ENCODE results near the gene LCN6. TPM values are rescaled to one million over a fixed set of nuclear protein-coding genes. Genes with fewer than 3 reads are reported as not detected.
"Not testable (repeated sequence)": the region's sequence is repeated elsewhere in the genome, so short reads cannot be mapped to it uniquely, and the experiment has no call there.

The LCN6 gene
- polyA plus RNA-seq, 4 donors = 1.4 to 21.5 (median 2.2) TPM; not detected in 1

DNA sequence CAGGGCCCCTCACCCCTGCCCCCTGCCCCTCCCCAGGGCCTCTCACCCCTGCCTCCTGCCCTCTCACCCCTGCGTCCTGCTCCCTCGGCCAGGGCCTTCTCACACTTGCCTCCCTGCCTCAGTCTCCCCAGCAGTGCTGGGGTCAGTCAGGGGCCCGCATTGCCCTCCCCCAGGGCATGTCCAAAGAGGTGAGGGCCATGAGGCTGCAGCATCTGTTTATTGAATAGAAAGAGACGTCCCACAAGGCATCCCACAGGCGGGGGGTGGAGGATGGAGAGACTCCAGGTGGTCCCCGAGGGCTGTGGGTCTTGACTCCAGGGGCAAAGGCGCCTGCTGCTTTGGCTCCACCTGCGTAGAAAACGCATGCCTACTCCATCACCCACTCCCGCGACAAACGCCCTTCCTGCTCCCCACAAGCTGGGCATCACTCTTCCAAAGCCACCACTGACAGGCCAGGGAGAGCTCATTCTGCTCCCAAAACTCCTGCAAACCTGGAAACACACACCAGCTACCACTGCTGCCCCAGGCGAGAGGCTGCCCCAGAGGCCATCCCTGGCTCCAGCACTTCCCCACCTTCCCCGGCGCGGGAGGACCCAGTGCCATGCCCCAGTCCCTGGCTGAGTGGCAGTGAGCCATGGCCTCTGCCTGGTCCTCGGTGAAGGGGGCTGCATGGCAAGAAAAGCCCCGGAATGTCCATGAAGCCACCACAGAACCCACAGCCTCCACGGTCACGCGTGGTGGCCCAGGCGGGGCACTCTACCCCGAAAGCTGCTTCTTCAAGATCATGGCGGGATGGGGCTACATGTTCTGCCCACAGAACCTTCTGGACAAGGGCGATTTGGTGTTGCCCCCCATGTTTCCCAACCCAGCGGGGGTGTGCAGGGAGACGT, 11.4 kb upstream of the LCN6 start:
- Histone ChIP-seq H3K36me3 (ENCODE audit: control insufficient read depth in 3 of 3, insufficient read depth in 2 of 3, low read depth in 1 of 3, low read length in 3 of 3) (no peaks in the 10 kb centered on the region), H3K4me3 (ENCODE audit: low read depth in 1 of 3, low read length in 3 of 3) (no peak overlapping the region), H3K9me3 (ENCODE audit: control insufficient read depth in 2 of 2, insufficient read depth in 1 of 2, low read depth in 1 of 2, low read length in 1 of 2) (peaks cover 0 to 12% of the 10 kb centered on the region in 2 donors), H3K27ac (ENCODE audit: low read depth in 1 of 3, low read length in 2 of 3) (no peak overlapping the region), H3K27me3 (ENCODE audit: control insufficient read depth in 3 of 3, insufficient read depth in 3 of 3, low read length in 3 of 3) (peaks cover 0 to 2% (median 0%) of the 10 kb centered on the region in 3 donors), H3K4me1 (ENCODE audit: control insufficient read depth in 3 of 3, insufficient read depth in 2 of 3, low read depth in 1 of 3, low read length in 2 of 3) (peaks cover 0 to 11% (median 0%) of the 10 kb centered on the region in 3 donors)
- FAIRE-seq = no peak
- DNase-seq = no peak
- WGBS, 3 donors = 80 to 82% (median 82%) methylated on average over 27 of the region's 27 CpGs

DNA sequence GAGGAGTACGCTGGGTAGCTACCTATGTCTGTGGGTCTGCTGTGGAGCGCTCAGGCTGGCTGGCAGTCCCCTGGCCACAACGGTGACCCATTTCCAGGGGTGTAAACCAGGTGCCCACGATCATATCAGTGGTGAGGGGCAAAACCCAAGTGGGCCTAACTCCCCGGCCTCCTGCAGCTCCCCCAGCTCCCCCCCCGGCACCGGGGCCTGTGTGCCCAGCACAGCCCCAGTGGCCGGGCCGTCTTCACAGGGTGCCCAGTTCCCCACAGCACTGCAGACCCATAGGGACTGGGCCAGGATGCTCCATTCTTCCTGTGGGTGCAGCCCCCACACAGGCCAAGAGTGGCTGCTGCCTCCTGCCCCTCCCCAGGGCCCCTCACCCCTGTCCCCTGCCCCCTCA, 10.7 kb upstream of the LCN6 start:
- DNase-seq (no peak), FAIRE-seq (no peak)
- Histone ChIP-seq H3K4me3 (ENCODE audit: low read depth in 1 of 3, low read length in 3 of 3) (no peak overlapping the region), H3K36me3 (ENCODE audit: control insufficient read depth in 3 of 3, insufficient read depth in 2 of 3, low read depth in 1 of 3, low read length in 3 of 3) (no peaks in the 10 kb centered on the region), H3K27ac (ENCODE audit: low read depth in 1 of 3, low read length in 2 of 3) (no peak overlapping the region), H3K9me3 (ENCODE audit: control insufficient read depth in 2 of 2, insufficient read depth in 1 of 2, low read depth in 1 of 2, low read length in 1 of 2) (peaks cover 0 to 12% of the 10 kb centered on the region in 2 donors), H3K27me3 (ENCODE audit: control insufficient read depth in 3 of 3, insufficient read depth in 3 of 3, low read length in 3 of 3) (peaks cover 0 to 2% (median 0%) of the 10 kb centered on the region in 3 donors), H3K4me1 (ENCODE audit: control insufficient read depth in 3 of 3, insufficient read depth in 2 of 3, low read depth in 1 of 3, low read length in 2 of 3) (peaks cover 0 to 4% (median 0%) of the 10 kb centered on the region in 3 donors)
- WGBS, 3 donors = 73 to 78% (median 78%) methylated on average over 7 to 9 of the region's 9 CpGs

DNA sequence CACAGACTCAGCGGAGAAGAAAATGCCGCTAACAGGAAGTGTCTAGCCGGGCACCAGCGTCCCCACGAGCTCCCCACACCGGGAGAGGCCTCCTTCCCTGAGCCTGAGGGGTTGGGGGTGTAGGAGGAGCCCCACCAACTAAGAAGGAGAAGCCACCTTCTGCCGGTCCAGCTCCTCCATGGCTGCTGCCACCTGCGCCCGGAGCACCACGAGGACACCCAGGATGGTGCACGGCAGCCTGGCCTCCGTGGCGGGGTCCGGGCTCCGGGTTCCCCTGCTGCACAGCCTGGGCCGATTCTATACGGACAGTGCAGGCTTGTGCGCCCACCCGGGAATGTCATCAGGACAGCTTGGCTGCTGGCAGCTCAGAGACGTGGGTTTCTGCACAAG, 9.4 kb upstream of the LCN6 start:
- peaks cover 0 to 12% of the 10 kb centered on the region in 2 donors for H3K9me3 ChIP-seq (ENCODE audit: control insufficient read depth in 2 of 2, insufficient read depth in 1 of 2, low read depth in 1 of 2, low read length in 1 of 2)
- no peak overlapping the region for H3K27ac ChIP-seq (ENCODE audit: low read depth in 1 of 3, low read length in 2 of 3)
- no peak overlapping the region for H3K4me3 ChIP-seq (ENCODE audit: low read depth in 1 of 3, low read length in 3 of 3)
- no peaks in the 10 kb centered on the region for H3K4me1 ChIP-seq (ENCODE audit: control insufficient read depth in 3 of 3, insufficient read depth in 2 of 3, low read depth in 1 of 3, low read length in 2 of 3)
- DNase-seq = no peak
- no peaks in the 10 kb centered on the region for H3K36me3 ChIP-seq (ENCODE audit: control insufficient read depth in 3 of 3, insufficient read depth in 2 of 3, low read depth in 1 of 3, low read length in 3 of 3)
- no peak for FAIRE-seq
- peaks cover 0 to 2% (median 0%) of the 10 kb centered on the region in 3 donors for H3K27me3 ChIP-seq (ENCODE audit: control insufficient read depth in 3 of 3, insufficient read depth in 3 of 3, low read length in 3 of 3)
- 86 to 95% (median 87%) methylated on average over 13 to 20 of the region's 20 CpGs for WGBS, 3 donors

DNA sequence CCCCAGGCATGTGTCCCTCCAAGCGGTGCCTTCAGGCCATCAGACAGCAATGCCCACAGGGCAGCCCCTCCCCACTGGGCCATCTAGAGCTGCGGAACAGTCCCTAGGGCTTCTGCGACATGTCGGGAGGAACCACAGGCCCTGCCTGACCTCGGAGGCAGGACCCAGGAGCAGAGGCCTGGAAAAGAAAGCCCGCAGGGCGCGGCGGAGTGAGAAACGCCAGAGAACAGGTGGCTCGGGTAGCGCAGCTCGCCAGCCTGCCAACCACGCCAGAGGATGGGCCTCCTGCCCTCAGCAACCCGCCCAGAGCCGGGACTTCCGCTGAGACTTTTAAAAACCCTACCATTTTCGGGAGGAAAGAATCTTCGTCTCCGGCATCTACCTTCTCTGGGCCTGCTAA, 9.0 kb upstream of the LCN6 start:
- no peaks in the 10 kb centered on the region for H3K4me1 ChIP-seq (ENCODE audit: control insufficient read depth in 3 of 3, insufficient read depth in 2 of 3, low read depth in 1 of 3, low read length in 2 of 3)
- WGBS, 3 donors = 84 to 89% (median 86%) methylated on average over 19 to 20 of the region's 20 CpGs
- FAIRE-seq (no peak), DNase-seq (no peak)
- H3K9me3 ChIP-seq (ENCODE audit: control insufficient read depth in 2 of 2, insufficient read depth in 1 of 2, low read depth in 1 of 2, low read length in 1 of 2) = peaks cover 0 to 13% of the 10 kb centered on the region in 2 donors
- no peak overlapping the region for H3K27ac ChIP-seq (ENCODE audit: low read depth in 1 of 3, low read length in 2 of 3)
- peaks cover 0 to 2% (median 0%) of the 10 kb centered on the region in 3 donors for H3K27me3 ChIP-seq (ENCODE audit: control insufficient read depth in 3 of 3, insufficient read depth in 3 of 3, low read length in 3 of 3)
- no peaks in the 10 kb centered on the region for H3K36me3 ChIP-seq (ENCODE audit: control insufficient read depth in 3 of 3, insufficient read depth in 2 of 3, low read depth in 1 of 3, low read length in 3 of 3)
- no peak overlapping the region for H3K4me3 ChIP-seq (ENCODE audit: low read depth in 1 of 3, low read length in 3 of 3)

DNA sequence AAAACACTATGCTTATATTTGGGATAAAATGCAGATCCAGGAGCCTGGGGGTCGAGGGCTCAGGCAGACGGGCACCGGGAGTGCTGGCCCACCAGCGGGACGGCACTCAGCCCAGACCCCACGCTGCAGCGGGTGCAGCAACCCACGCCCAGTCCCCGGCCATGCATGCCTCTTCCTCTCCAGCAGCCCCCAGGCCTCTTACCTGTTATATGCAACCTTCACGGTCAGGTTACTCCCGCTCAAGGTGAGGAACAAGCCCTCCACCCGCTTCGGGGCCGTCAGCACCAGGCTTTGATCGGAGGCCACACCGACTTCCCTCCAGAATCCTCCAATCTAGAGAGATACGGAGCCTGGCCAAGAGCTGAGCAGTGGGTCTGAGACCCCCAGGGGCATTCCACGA, 8.5 kb upstream of the LCN6 start:
- FAIRE-seq = no peak
- no peak overlapping the region for H3K4me3 ChIP-seq (ENCODE audit: low read depth in 1 of 3, low read length in 3 of 3)
- H3K27ac ChIP-seq (ENCODE audit: low read depth in 1 of 3, low read length in 2 of 3) = no peak overlapping the region

GRCh38 chr9:136756134-136756438, 7.8 kb upstream of the LCN6 start:
- WGBS, 3 donors = 94 to 99% (median 95%) methylated on average over 4 of the region's 4 CpGs
- Histone ChIP-seq H3K27me3 (ENCODE audit: control insufficient read depth in 3 of 3, insufficient read depth in 3 of 3, low read length in 3 of 3) (peaks cover 0 to 2% (median 0%) of the 10 kb centered on the region in 3 donors), H3K4me3 (ENCODE audit: low read depth in 1 of 3, low read length in 3 of 3) (no peak overlapping the region), H3K36me3 (ENCODE audit: control insufficient read depth in 3 of 3, insufficient read depth in 2 of 3, low read depth in 1 of 3, low read length in 3 of 3) (no peaks in the 10 kb centered on the region), H3K9me3 (ENCODE audit: control insufficient read depth in 2 of 2, insufficient read depth in 1 of 2, low read depth in 1 of 2, low read length in 1 of 2) (peaks cover 0 to 23% of the 10 kb centered on the region in 2 donors), H3K4me1 (ENCODE audit: control insufficient read depth in 3 of 3, insufficient read depth in 2 of 3, low read depth in 1 of 3, low read length in 2 of 3) (no peaks in the 10 kb centered on the region), H3K27ac (ENCODE audit: low read depth in 1 of 3, low read length in 2 of 3) (no peak overlapping the region)
- FAIRE-seq = no peak
- DNase-seq = no peak

More for the DNA sequence above, 8.5 kb upstream of the LCN6 start:
- peaks cover 0 to 2% (median 0%) of the 10 kb centered on the region in 3 donors for H3K27me3 ChIP-seq (ENCODE audit: control insufficient read depth in 3 of 3, insufficient read depth in 3 of 3, low read length in 3 of 3)
- H3K36me3 ChIP-seq (ENCODE audit: control insufficient read depth in 3 of 3, insufficient read depth in 2 of 3, low read depth in 1 of 3, low read length in 3 of 3) = no peaks in the 10 kb centered on the region
- WGBS, 3 donors = 91 to 96% (median 95%) methylated on average over 18 of the region's 18 CpGs
- no peak for DNase-seq
- peaks cover 0 to 18% of the 10 kb centered on the region in 2 donors for H3K9me3 ChIP-seq (ENCODE audit: control insufficient read depth in 2 of 2, insufficient read depth in 1 of 2, low read depth in 1 of 2, low read length in 1 of 2)
- no peaks in the 10 kb centered on the region for H3K4me1 ChIP-seq (ENCODE audit: control insufficient read depth in 3 of 3, insufficient read depth in 2 of 3, low read depth in 1 of 3, low read length in 2 of 3)

- H3K9me3 ChIP-seq (ENCODE audit: control insufficient read depth in 2 of 2, insufficient read depth in 1 of 2, low read depth in 1 of 2, low read length in 1 of 2) = peaks cover 0 to 23% of the 10 kb centered on the region in 2 donors
- not testable (repeated sequence) for H3K4me3 ChIP-seq (ENCODE audit: low read depth in 1 of 3, low read length in 3 of 3); DNase-seq; FAIRE-seq; H3K27me3 ChIP-seq (ENCODE audit: control insufficient read depth in 3 of 3, insufficient read depth in 3 of 3, low read length in 3 of 3); H3K36me3 ChIP-seq (ENCODE audit: control insufficient read depth in 3 of 3, insufficient read depth in 2 of 3, low read depth in 1 of 3, low read length in 3 of 3); H3K4me1 ChIP-seq (ENCODE audit: control insufficient read depth in 3 of 3, insufficient read depth in 2 of 3, low read depth in 1 of 3, low read length in 2 of 3); H3K27ac ChIP-seq (ENCODE audit: low read depth in 1 of 3, low read length in 2 of 3)
- WGBS, 3 donors = 86 to 89% (median 88%) methylated on average over 21 to 22 of the region's 22 CpGs
Measured at GRCh38 chr9:136755302-136756133, 7.2 kb upstream of the LCN6 start.

GRCh38 chr9:136754626-136755301, 6.4 kb upstream of the LCN6 start:
- no peaks in the 10 kb centered on the region for H3K4me1 ChIP-seq (ENCODE audit: control insufficient read depth in 3 of 3, insufficient read depth in 2 of 3, low read depth in 1 of 3, low read length in 2 of 3)
- DNase-seq = no peak
- no peak overlapping the region for H3K4me3 ChIP-seq (ENCODE audit: low read depth in 1 of 3, low read length in 3 of 3)
- no peaks in the 10 kb centered on the region for H3K36me3 ChIP-seq (ENCODE audit: control insufficient read depth in 3 of 3, insufficient read depth in 2 of 3, low read depth in 1 of 3, low read length in 3 of 3)
- H3K27ac ChIP-seq (ENCODE audit: low read depth in 1 of 3, low read length in 2 of 3) = no peak overlapping the region
- H3K27me3 ChIP-seq (ENCODE audit: control insufficient read depth in 3 of 3, insufficient read depth in 3 of 3, low read length in 3 of 3) = peaks cover 0 to 2% (median 0%) of the 10 kb centered on the region in 3 donors
- H3K9me3 ChIP-seq (ENCODE audit: control insufficient read depth in 2 of 2, insufficient read depth in 1 of 2, low read depth in 1 of 2, low read length in 1 of 2) = peaks cover 0 to 23% of the 10 kb centered on the region in 2 donors
- WGBS, 3 donors = 70 to 80% (median 76%) methylated on average over 21 to 24 of the region's 24 CpGs
- FAIRE-seq = no peak

Measured in small intestine (tissue), 7 donors.